Neural crest cell (in vitro differentiated cells): ENCODE data around the gene HSPA8. TPM values are rescaled to one million over a fixed set of nuclear protein-coding genes. Genes with fewer than 3 reads are reported as not detected.

Experiments
- DNase-seq: peaks from one replicate; pipeline ENCODE4 v3.0.0; 2021; ENCODE audit warnings: low read depth, mixed read lengths, low spot score
- H3K27ac Mint-ChIP-seq: one replicate; pipeline ENCODE4 v1.8.0; 2021; ENCODE audit warnings: mild to moderate bottlenecking, mixed read lengths; ENCODE audit not compliant: unreplicated experiment
- H3K27me3 Mint-ChIP-seq: 2 replicates; pipeline ENCODE4 v1.8.0; 2021; ENCODE audit warnings: low read depth, mild to moderate bottlenecking, mixed read lengths
- H3K36me3 Mint-ChIP-seq: 2 replicates; pipeline ENCODE4 v1.8.0; 2021; ENCODE audit warnings: low read depth, mild to moderate bottlenecking, mixed read lengths
- H3K4me1 Mint-ChIP-seq: 2 replicates; pipeline ENCODE4 v1.8.0; 2021; ENCODE audit warnings: mixed read lengths
- H3K4me3 Mint-ChIP-seq: one replicate; pipeline ENCODE4 v1.8.0; 2021; ENCODE audit warnings: mild to moderate bottlenecking, mixed read lengths
- H3K9me3 Mint-ChIP-seq: 2 replicates; pipeline ENCODE4 v1.8.0; 2021; ENCODE audit warnings: mixed read lengths
- total RNA-seq: library from RNA; stranded (reverse); gene quantifications from 2 replicates; pipeline ENCODE4 v1.2.1, GENCODE V29; 2021
- TF ChIP-seq, protein P1 (sequence below): fragments of 200-600 bp; sonication (generic); conservative IDR thresholded peaks from 2 replicates; pipeline ENCODE4 v1.5.0; 2021; ENCODE audit warnings: antibody characterized with exemption, mild to moderate bottlenecking

HSPA8 gene
- total RNA-seq, 1 donor from 2014 or later = 1,559 TPM

DNA sequence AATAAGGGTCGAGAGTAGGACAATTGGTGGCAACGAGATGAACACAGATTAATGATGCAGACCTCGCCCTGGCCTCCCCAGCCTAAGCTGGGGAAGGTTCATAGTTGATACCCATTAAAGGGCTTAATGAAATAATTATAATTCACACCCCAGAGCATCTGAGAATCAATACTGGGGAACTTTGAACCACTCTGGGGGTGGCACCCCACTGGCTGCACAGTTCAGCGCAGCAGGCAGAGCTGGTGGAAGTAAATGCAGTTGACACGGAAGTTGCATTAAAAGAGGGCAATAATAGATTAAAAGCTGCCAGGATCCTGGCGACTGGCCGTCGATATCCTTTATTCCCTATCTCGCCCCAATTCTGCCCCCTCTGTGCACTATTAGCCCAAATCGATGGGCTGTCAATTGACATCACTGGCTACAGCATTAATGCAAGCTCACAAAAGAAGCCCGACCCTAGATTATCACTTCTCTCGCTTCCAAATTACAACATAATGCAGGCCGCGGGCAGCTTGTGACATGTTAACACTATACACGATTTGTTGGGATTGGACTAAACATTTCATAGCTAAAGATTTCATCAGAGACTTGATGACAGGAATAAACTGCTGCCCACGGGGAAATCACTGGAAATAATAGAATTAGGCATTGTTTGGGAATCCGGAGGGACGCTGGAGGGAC, 14.5 kb downstream of the HSPA8 start:
- Mint-ChIP-seq H3K36me3 (no peaks in the 10 kb centered on the region), H3K9me3 (no peaks in the 10 kb centered on the region), H3K4me3 (no peak overlapping the region), H3K27me3 (no peaks in the 10 kb centered on the region), H3K4me1 (peaks cover 4% of the 10 kb centered on the region), H3K27ac (no peak overlapping the region)
- TF ChIP-seq, protein P1, sequence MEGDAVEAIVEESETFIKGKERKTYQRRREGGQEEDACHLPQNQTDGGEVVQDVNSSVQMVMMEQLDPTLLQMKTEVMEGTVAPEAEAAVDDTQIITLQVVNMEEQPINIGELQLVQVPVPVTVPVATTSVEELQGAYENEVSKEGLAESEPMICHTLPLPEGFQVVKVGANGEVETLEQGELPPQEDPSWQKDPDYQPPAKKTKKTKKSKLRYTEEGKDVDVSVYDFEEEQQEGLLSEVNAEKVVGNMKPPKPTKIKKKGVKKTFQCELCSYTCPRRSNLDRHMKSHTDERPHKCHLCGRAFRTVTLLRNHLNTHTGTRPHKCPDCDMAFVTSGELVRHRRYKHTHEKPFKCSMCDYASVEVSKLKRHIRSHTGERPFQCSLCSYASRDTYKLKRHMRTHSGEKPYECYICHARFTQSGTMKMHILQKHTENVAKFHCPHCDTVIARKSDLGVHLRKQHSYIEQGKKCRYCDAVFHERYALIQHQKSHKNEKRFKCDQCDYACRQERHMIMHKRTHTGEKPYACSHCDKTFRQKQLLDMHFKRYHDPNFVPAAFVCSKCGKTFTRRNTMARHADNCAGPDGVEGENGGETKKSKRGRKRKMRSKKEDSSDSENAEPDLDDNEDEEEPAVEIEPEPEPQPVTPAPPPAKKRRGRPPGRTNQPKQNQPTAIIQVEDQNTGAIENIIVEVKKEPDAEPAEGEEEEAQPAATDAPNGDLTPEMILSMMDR = no peak
- DNase-seq = no peak

DNA sequence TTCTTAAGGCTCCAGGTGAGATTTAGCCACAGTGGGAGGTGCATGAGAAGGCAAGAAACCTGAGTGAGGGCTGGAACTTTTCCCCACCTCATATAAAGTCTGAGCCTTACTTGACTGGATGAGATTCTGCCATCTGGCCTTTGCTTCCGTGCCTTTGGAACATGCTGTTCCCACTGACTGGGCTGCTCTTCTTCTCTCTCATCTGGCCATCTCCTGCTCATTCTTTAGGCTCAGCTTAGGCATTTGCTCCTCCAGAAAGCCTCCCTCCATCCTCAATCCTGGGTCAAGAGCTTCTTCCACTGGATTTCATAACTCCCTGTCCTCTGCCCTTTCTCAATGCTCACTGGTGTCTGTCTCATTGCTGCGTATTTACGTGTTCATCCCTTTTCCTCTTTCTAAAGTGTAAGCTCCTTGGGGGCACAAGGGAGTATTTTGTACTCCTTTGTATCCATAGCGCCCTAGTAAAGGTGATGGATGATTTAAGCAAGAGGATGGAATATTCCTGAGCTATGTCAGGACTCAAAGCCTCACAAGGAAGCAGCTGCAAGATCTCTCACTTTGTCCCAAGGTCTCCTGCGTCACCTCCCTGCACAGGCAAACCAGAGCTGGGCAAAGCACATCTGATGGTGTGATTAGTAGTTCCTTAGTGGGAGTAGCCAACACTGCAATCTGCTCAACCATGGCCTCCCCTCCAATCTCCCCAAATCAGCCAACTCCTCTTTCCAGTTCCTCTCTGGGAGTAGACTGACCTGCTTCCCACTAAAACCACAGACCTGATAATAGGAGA, 15.3 kb downstream of the HSPA8 start:
- DNase-seq = no peak
- no peaks in the 10 kb centered on the region for H3K36me3 Mint-ChIP-seq
- TF ChIP-seq, protein P1 = no peak
- H3K4me3 Mint-ChIP-seq = no peak overlapping the region
- peaks cover 4% of the 10 kb centered on the region for H3K4me1 Mint-ChIP-seq
- H3K9me3 Mint-ChIP-seq = no peaks in the 10 kb centered on the region
- no peaks in the 10 kb centered on the region for H3K27me3 Mint-ChIP-seq
- H3K27ac Mint-ChIP-seq = no peak overlapping the region

DNA sequence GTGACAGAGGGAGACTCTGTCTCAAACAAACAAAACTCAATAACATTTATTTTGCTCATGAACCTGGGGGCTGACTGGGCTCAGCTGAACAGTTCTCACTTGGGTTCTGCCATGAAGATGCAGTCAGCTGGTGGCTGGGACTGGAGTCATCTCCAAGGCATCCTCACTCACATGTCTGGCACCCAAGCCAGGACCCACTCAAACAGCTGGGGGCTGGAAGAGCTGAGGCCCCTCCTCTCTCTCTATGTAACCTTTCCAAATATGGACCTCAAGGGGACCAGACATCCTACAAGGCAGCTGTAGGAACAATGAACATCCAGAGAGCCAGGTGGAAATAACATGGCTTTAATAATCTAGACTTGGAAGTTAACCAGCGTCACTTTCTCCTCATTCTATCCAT, 16.8 kb downstream of the HSPA8 start:
- Mint-ChIP-seq H3K27ac (no peak overlapping the region), H3K36me3 (no peaks in the 10 kb centered on the region), H3K4me1 (peaks cover 4% of the 10 kb centered on the region), H3K27me3 (no peaks in the 10 kb centered on the region), H3K4me3 (no peak overlapping the region), H3K9me3 (no peaks in the 10 kb centered on the region)
- DNase-seq = no peak
- TF ChIP-seq, protein P1 = no peak

DNA sequence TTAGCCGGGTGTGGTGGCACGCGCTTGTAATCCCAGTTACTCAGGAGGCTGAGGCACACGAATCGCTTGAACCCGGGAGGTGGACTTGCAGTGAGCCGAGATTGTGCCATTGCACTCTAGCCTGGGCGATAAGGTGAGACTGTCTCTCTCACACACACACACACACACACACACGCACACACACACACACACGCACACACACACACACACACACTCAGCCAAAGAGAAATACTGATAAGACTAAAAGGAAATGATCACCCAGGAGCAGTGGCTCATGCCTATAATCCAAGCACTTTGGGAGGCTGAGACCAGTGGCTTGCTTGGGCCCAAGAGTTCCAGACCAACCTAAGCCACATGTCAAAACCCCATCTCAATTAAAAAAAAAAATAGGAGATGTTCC, 20.8 kb downstream of the HSPA8 start:
- Mint-ChIP-seq H3K27me3 (no peaks in the 10 kb centered on the region), H3K4me1 (no peaks in the 10 kb centered on the region), H3K4me3 (no peak overlapping the region), H3K27ac (no peak overlapping the region), H3K9me3 (no peaks in the 10 kb centered on the region), H3K36me3 (no peaks in the 10 kb centered on the region)
- DNase-seq = no peak
- TF ChIP-seq, protein P1 = no peak

DNA sequence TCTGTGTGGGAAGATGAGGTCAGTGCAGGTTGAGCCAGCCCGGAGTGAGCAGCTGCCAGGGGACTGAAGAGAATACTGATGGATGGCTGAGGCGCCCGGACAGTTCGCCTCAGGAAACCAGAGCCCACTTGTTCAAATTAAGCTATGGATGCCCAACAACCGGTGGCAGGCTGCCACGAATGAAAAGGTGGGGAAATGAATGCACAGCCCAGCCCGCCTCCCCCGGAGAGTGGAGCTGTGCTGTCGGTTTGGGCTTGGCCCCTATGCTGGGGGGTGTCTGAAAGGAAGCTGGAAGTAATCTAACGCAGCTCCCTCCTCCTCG, 21.9 kb downstream of the HSPA8 start:
- no peak overlapping the region for H3K4me3 Mint-ChIP-seq
- H3K4me1 Mint-ChIP-seq = no peaks in the 10 kb centered on the region
- H3K9me3 Mint-ChIP-seq = no peaks in the 10 kb centered on the region
- TF ChIP-seq, protein P1 = no peak
- H3K27ac Mint-ChIP-seq = no peak overlapping the region
- H3K27me3 Mint-ChIP-seq = no peaks in the 10 kb centered on the region
- DNase-seq = no peak
- no peaks in the 10 kb centered on the region for H3K36me3 Mint-ChIP-seq
